GM20000 (cell line): Measurements from ENCODE around the gene AGAP1.

Experiments
- DNase-seq: peaks from one replicate; pipeline ENCODE4 v3.0.0; 2012; ENCODE audit warnings: low spot score
- CTCF ChIP-seq: IDR thresholded peaks from 2 replicates; pipeline ENCODE4 v1.5.1; 2012; ENCODE audit warnings: mild to moderate bottlenecking, control low read depth; ENCODE audit errors: extremely low read depth, missing control alignments

The AGAP1 gene

GRCh38 chr2:236109061-236109460 lies 615.2 kb downstream of the AGAP1 start:
- no peak for TF ChIP-seq CTCF
- no peak for DNase-seq

- no peak for DNase-seq
These were observed 615.6 kb downstream of the AGAP1 start for GRCh38 chr2:236109473-236109872.

GRCh38 chr2:236112466-236112865 lies 618.6 kb downstream of the AGAP1 start:
- TF ChIP-seq CTCF: no peak
- no peak for DNase-seq

More at GRCh38 chr2:236109473-236109872, 615.6 kb downstream of the AGAP1 start:
- no peak for TF ChIP-seq CTCF

- DNase-seq: no peak
- no peak for TF ChIP-seq CTCF
These were observed 619.6 kb downstream of the AGAP1 start for GRCh38 chr2:236113425-236113824.

- no peak for DNase-seq
- no peak for TF ChIP-seq CTCF
These were observed 620.1 kb downstream of the AGAP1 start for GRCh38 chr2:236113948-236114347.

DNA sequence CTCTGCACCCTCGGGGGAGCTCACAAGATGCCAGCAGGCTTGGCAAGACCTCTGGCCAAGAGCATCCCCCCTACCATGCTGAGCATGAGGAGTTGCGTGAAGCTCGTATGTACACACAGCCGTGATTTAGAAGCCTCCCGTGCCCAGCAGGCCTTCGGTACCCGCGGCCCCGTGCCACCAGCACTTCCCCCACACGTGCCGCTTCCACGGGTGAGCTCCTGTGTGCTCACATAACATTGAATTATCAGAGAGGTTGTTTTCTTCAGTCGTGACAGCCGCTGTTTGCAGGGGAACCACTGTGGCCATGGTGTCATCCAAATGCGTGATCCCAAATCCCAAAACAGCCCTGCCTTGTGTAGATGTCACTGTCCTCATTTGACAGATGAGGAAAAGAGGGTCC lies 621.1 kb downstream of the AGAP1 start:
- DNase-seq: no peak
- no peak for TF ChIP-seq CTCF

- no peak for DNase-seq
- no peak for TF ChIP-seq CTCF
These were observed 623.6 kb downstream of the AGAP1 start for GRCh38 chr2:236117401-236117800.
